K562 (cell line): Measurements from ENCODE around the gene FAM78A. TPM values are rescaled to one million over a fixed set of nuclear protein-coding genes. Genes with fewer than 3 reads are reported as not detected.
A peak's percentile ranks its signal among the peaks of the same experiment; 100 is the strongest.

Experiments
- ATAC-seq: fragments of 200-7000 bp; cut with Tn5 transposase; 3 replicates; pipeline ENCODE4 v1.9.1; 2020; ENCODE audit warnings: moderate library complexity
- BruUV-seq: library from RNA; stranded (reverse); fragments of 400-500 nt; replicated peaks from 2 replicates; lab custom pipeline; 2021; lab: Mats Ljungman, UMichigan
- CTCF ChIA-PET: fragments of 300-600 bp; formaldehyde crosslinking; extraction: SDS; loops from one replicate; lab custom pipeline; 2021; ENCODE audit warnings: low intra/inter-chr PET ratio; lab: Yijun Ruan, JAX
- POLR2A ChIA-PET: fragments of 300-600, 350-650 bp; sonication (Branson Sonifier 250); formaldehyde crosslinking; extraction: SDS; loops from one replicate; lab custom pipeline; 2021; ENCODE audit warnings: antibody characterized with exemption, inconsistent platforms; lab: Yijun Ruan, JAX
- DNase-seq, 4 experiments: peaks; one replicate each; pipeline versions ENCODE4 v3.0.0 to v3.0.0-alpha.2; 2011 to 2018; ENCODE audit warnings: low spot score in 3 of 4, mixed read lengths in 3 of 4; ENCODE audit errors: extremely low read depth in 1 of 4
- FAIRE-seq: peaks from 2 replicates; lab custom pipeline; 2011; peaks lifted over from hg19 to GRCh38; lab: Jason Lieb, UNC
- H2AFZ ChIP-seq: 2 replicates; pipeline ENCODE4 v1.6.0; 2011; ENCODE audit warnings: low read depth, low read length, control low read depth, inconsistent platforms
- H3K27ac ChIP-seq: fragments of 200-600 bp; 3 replicates; pipeline ENCODE4 v1.8.0; 2011; ENCODE audit warnings: low read depth, mild to moderate bottlenecking, control low read depth, inconsistent platforms, low read length, moderate library complexity, mixed read lengths; ENCODE audit errors: extremely low read depth
- H3K27me3 ChIP-seq, 2 experiments: fragments of 300-600 bp in 1 of 2; 2 replicates in 1 of 2; 3 replicates in 1 of 2; pipeline versions ENCODE4 v1.6.0 to v1.8.0; 2011; ENCODE audit warnings: inconsistent platforms in 2 of 2, low read length in 2 of 2, mild to moderate bottlenecking in 1 of 2, mixed read lengths in 1 of 2, moderate library complexity in 1 of 2; ENCODE audit not compliant: control insufficient read depth in 2 of 2, insufficient read depth in 2 of 2
- H3K36me3 ChIP-seq: fragments of 300-600 bp; 3 replicates; pipeline ENCODE4 v1.8.0; 2011; ENCODE audit warnings: mild to moderate bottlenecking, low read length, inconsistent platforms; ENCODE audit not compliant: control insufficient read depth, insufficient read depth
- H3K4me1 ChIP-seq, 2 experiments: fragments of 200-600 bp in 1 of 2; replicated peaks in 1 of 2; 2 replicates in 1 of 2; 3 replicates in 1 of 2; pipeline versions ENCODE4 v1.5.1 to v1.8.0; 2011; ENCODE audit warnings: inconsistent platforms in 2 of 2, low read length in 2 of 2, mild to moderate bottlenecking in 1 of 2, mixed read lengths in 1 of 2, moderate library complexity in 1 of 2; ENCODE audit not compliant: control insufficient read depth in 2 of 2, insufficient read depth in 2 of 2
- H3K4me2 ChIP-seq: 2 replicates; pipeline ENCODE4 v1.6.1; 2011; ENCODE audit warnings: low read length, control low read depth, inconsistent platforms, mixed read lengths; ENCODE audit not compliant: insufficient read depth
- H3K4me3 ChIP-seq: fragments of 200-600 bp; sonication (generic), shearing (Covaris generic); 2 replicates; pipeline ENCODE4 v1.5.1; 2016; ENCODE audit warnings: control low read depth, inconsistent platforms
- H3K79me2 ChIP-seq: fragments of 200-600 bp; 3 replicates; pipeline ENCODE4 v1.8.0; 2011; ENCODE audit warnings: low read length, inconsistent platforms; ENCODE audit not compliant: control insufficient read depth, insufficient read depth
- H3K9ac ChIP-seq, 2 experiments: 2 replicates each; pipeline versions ENCODE4 v1.6.0 to v1.6.1; 2011; ENCODE audit warnings: low read depth in 2 of 2, low read length in 2 of 2, control low read depth in 1 of 2, inconsistent platforms in 1 of 2, mild to moderate bottlenecking in 1 of 2, mixed read lengths in 1 of 2; ENCODE audit not compliant: insufficient read depth in 1 of 2
- H3K9me1 ChIP-seq: one replicate; pipeline ENCODE4 v1.6.0; 2011; ENCODE audit warnings: inconsistent platforms, mild to moderate bottlenecking, low read length, moderate library complexity; ENCODE audit not compliant: control insufficient read depth, insufficient read depth
- H3K9me3 ChIP-seq: replicated peaks from 2 replicates; pipeline ENCODE4 v1.5.1; 2011; ENCODE audit warnings: low read depth, low read length, inconsistent platforms; ENCODE audit not compliant: control insufficient read depth, insufficient read depth
- H4K20me1 ChIP-seq: replicated peaks from 2 replicates; pipeline ENCODE4 v1.6.1; 2011; ENCODE audit warnings: low read length, inconsistent platforms, mixed read lengths; ENCODE audit not compliant: control insufficient read depth, insufficient read depth
- BMI1 ChIP-seq: fragments of 150-350 bp; IDR thresholded peaks from 2 replicates; pipeline ENCODE4 v1.6.1; 2014; ENCODE audit warnings: low read length
- OTX1 ChIP-seq: fragments of 450-650 bp; formaldehyde crosslinking; IDR thresholded peaks from 2 replicates; pipeline ENCODE4 v1.4.0; 2022; ENCODE audit warnings: mild to moderate bottlenecking
- SREBF1 ChIP-seq: fragments of 150-350 bp; IDR thresholded peaks from 2 replicates; pipeline ENCODE4 v1.6.1; 2014; ENCODE audit warnings: antibody characterized with exemption, low read depth, low read length, borderline replicate concordance
- ZNF668 ChIP-seq: fragments of 250-450 bp; sonication (Bioruptor Pico); IDR thresholded peaks from 2 replicates; pipeline ENCODE4 v1.8.0; 2022; ENCODE audit warnings: mild to moderate bottlenecking, inconsistent platforms
- WGBS: fragments of 100-300 bp; shearing (Covaris generic); methylation state at CpG from one replicate; pipeline ENCODE4 v1.1.6; 2016; ENCODE audit warnings: low coverage, mixed read lengths; ENCODE audit not compliant: insufficient coverage; ENCODE audit errors: missing lambda C conversion rate; 5-methylcytosine and 5-hydroxymethylcytosine counted together
- in situ Hi-C: fragments of 300-500 bp; cut with MboI; formaldehyde crosslinking; loops from 4 replicates; pipeline ENCODE4 v1.15.0; 2018; ENCODE audit warnings: inconsistent platforms, mixed read lengths
- intact Hi-C: fragments of 100-400 bp; cut with micrococcal nuclease; formaldehyde crosslinking; loops from 2 replicates; pipeline ENCODE4 v1.14.2; 2022
- polyA plus RNA-seq, 8 experiments: library from polyadenylated mRNA; depleted of rRNA in 4 of 8; stranded (reverse) in 5 of 8; unstranded in 3 of 8; fragments of >200 nt; fragmentation: Nextera tagmentation in 2 of 8; fragmentation: Illumina TruSeq in 1 of 8; extraction: Ambion mirVana in 2 of 8; extraction: Trizol in 1 of 8; gene quantifications; 2 replicates each; pipeline versions ENCODE4 v1.2.1 to v1.2.3, GENCODE V29; 2011 to 2014; ENCODE audit warnings: inconsistent platforms in 1 of 8, missing spikeins in 1 of 8
- total RNA-seq, 7 experiments: library from RNA; depleted of rRNA in 6 of 7; stranded (reverse); fragments of >200 nt in 6 of 7; fragmentation: Illumina TruSeq in 2 of 7; extraction: Trizol in 2 of 7; gene quantifications; 2 replicates each; pipeline versions ENCODE4 v1.2.1 to v1.2.3, GENCODE V29; 2011 to 2021; ENCODE audit warnings: low replicate concordance in 1 of 7
- TF ChIP-seq, protein P1 (sequence below), 2 experiments: fragments of 450-650 bp; IDR thresholded peaks; 2 replicates each; pipeline ENCODE4 v1.6.1; 2016
- TF ChIP-seq, protein P2 (sequence below): sonication (generic); formaldehyde crosslinking; IDR thresholded peaks from 2 replicates; pipeline ENCODE4 v1.9.0; 2022; ENCODE audit warnings: mild to moderate bottlenecking, missing genetic modification reagents
- TF ChIP-seq, protein P3 (sequence below): sonication (generic); formaldehyde crosslinking; IDR thresholded peaks from 2 replicates; pipeline ENCODE4 v1.9.0; 2022; ENCODE audit warnings: mild to moderate bottlenecking, missing genetic modification reagents

Gene FAM78A
- total and polyA plus RNA-seq, 9 of the 15 experiments (the other 6 are each of a cell fraction or from before 2014, with no cell fraction given), result 0.56 to 103 (median 55.2) TPM

DNA sequence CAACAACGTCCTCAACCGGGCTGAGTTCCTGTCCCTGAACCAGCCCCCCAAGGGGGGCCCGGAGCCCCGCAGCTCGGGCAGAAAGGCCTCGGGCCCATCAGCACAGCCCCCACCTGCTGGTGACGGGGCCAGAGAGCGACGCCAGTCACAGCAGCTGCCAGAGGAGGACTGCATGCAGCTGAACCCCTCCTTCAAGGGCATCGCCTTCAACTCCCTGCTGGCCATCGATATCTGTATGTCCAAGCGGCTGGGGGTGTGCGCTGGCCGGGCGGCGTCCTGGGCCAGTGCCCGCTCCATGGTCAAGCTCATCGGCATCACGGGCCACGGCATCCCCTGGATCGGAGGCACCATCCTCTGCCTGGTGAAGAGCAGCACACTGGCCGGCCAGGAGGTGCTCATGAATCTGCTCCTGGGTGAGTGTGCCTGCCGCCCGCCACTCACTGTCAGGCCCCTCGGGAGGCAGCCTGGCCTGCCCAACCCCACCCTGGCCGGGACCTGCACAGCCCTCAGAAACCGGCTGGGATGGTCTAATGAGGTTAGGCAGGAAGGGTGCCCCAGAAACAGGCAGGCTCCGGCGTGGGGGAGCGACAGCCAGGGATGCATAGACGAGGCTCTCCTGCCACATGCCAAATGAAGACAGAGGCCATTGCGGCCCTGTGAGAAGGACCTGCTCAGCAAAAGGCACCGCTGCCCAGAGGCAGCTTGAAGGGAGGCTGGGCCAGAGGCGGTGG is 13.9 kb upstream of the FAM78A start:
- DNase-seq, result no peak
- Histone ChIP-seq H3K9me3 (no peaks in the 10 kb centered on the region), H3K36me3 (no peaks in the 10 kb centered on the region), H2AFZ (peak overlapping the region; percentile 93), H3K9ac (peak overlapping the region in 1 of 2 experiments; percentile 90; a peak in 2 of 4 replicates), H3K4me2 (no peak overlapping the region), H3K27ac (no peak overlapping the region), H3K79me2 (no peaks in the 10 kb centered on the region), H3K27me3 (no peaks in the 10 kb centered on the region), H3K4me3 (no peak overlapping the region), H3K4me1 (peaks cover 0 to 40% of the 10 kb centered on the region in 2 experiments; a peak in 4 of 5 replicates), H3K9me1 (no peaks in the 10 kb centered on the region), H4K20me1 (no peaks in the 10 kb centered on the region)
- intact Hi-C loops, result no loop called here
- TF ChIP-seq OTX1 (no peak), SREBF1 (no peak), ZNF668 (CRISPR knock-in tag) (no peak), BMI1 (no peak)
- TF ChIP-seq, protein P1, sequence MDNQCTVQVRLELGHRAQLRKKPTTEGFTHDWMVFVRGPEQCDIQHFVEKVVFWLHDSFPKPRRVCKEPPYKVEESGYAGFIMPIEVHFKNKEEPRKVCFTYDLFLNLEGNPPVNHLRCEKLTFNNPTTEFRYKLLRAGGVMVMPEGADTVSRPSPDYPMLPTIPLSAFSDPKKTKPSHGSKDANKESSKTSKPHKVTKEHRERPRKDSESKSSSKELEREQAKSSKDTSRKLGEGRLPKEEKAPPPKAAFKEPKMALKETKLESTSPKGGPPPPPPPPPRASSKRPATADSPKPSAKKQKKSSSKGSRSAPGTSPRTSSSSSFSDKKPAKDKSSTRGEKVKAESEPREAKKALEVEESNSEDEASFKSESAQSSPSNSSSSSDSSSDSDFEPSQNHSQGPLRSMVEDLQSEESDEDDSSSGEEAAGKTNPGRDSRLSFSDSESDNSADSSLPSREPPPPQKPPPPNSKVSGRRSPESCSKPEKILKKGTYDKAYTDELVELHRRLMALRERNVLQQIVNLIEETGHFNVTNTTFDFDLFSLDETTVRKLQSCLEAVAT (IDR thresholded peaks at IDR 0.05), result 0 out of 4 replicates have a peak, but pooled peaks of 1 of the 2 experiments have one; percentile 10
- TF ChIP-seq, protein P2, sequence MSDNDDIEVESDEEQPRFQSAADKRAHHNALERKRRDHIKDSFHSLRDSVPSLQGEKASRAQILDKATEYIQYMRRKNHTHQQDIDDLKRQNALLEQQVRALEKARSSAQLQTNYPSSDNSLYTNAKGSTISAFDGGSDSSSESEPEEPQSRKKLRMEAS (CRISPR knock-in tag), result peak; percentile 36; the same call in 1 of the 2 replicates
- TF ChIP-seq, protein P3, sequence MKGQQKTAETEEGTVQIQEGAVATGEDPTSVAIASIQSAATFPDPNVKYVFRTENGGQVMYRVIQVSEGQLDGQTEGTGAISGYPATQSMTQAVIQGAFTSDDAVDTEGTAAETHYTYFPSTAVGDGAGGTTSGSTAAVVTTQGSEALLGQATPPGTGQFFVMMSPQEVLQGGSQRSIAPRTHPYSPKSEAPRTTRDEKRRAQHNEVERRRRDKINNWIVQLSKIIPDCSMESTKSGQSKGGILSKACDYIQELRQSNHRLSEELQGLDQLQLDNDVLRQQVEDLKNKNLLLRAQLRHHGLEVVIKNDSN (CRISPR knock-in tag), result 0 out of 2 replicates have a peak, but pooled peaks have one; percentile 5
- ATAC-seq, result no peak
- ChIA-PET CTCF (no interaction called here), POLR2A (interaction anchor here (0.7 to 1.7 kb wide), 6 partner anchors 8 to 108 kb away, joined by 3 to 14 read pairs (median 4); no protein-coding TSS in a partner anchor)
- in situ Hi-C loops, result no loop called here
- 84% methylated on average over 20 of the region's 34 CpGs for WGBS
- FAIRE-seq, result no peak
- BruUV-seq, result no TSS peak
